CD14-positive monocyte (primary cell): ENCODE results near the gene SPEF2. TPM values are rescaled to one million over a fixed set of nuclear protein-coding genes. Genes with fewer than 3 reads are reported as not detected.

Experiments
- DNase-seq, 3 donors: peaks; one replicate each; pipeline ENCODE4 v3.0.0-alpha.2; 2011 to 2022
- H2AFZ ChIP-seq: 2 replicates; pipeline ENCODE4 v1.6.0; 2012; ENCODE audit warnings: mild to moderate bottlenecking, low read depth, low read length, inconsistent platforms; ENCODE audit not compliant: insufficient read depth, poor library complexity, severe bottlenecking
- H3K27ac ChIP-seq, 2 donors: 1 replicate in 1 of 2; 2 replicates in 1 of 2; pipeline ENCODE4 v1.5.1; 2012 to 2013; ENCODE audit warnings: low read length in 2 of 2, control low read depth in 1 of 2, inconsistent platforms in 1 of 2, low read depth in 1 of 2, mild to moderate bottlenecking in 1 of 2
- H3K27me3 ChIP-seq, 2 donors: one replicate each; pipeline versions ENCODE4 v1.6.0 to v1.6.1; 2011 to 2013; ENCODE audit warnings: low read length in 2 of 2; ENCODE audit not compliant: control insufficient read depth in 2 of 2, insufficient read depth in 2 of 2
- H3K36me3 ChIP-seq, 2 donors: replicated peaks in 1 of 2; 1 replicate in 1 of 2; 2 replicates in 1 of 2; pipeline versions ENCODE4 v1.5.1 to v1.6.1; 2012 to 2013; ENCODE audit warnings: low read length in 2 of 2, control low read depth in 1 of 2, inconsistent platforms in 1 of 2, mild to moderate bottlenecking in 1 of 2; ENCODE audit not compliant: insufficient read depth in 2 of 2, control insufficient read depth in 1 of 2
- H3K4me1 ChIP-seq, 2 donors: 1 replicate in 1 of 2; 2 replicates in 1 of 2; pipeline versions ENCODE4 v1.5.1 to v1.6.1; 2012 to 2013; ENCODE audit warnings: low read length in 2 of 2, control low read depth in 1 of 2, inconsistent platforms in 1 of 2, mild to moderate bottlenecking in 1 of 2, moderate library complexity in 1 of 2; ENCODE audit not compliant: insufficient read depth in 2 of 2, control insufficient read depth in 1 of 2
- H3K4me2 ChIP-seq: replicated peaks from 2 replicates; pipeline ENCODE3; 2012; ENCODE audit warnings: low read length, moderate library complexity, mild to moderate bottlenecking; ENCODE audit not compliant: poor library complexity, severe bottlenecking; ENCODE audit errors: extremely low read depth
- H3K4me3 ChIP-seq, 3 experiments: fragments of 200-600 bp in 1 of 3; sonication (generic) in 1 of 3; replicated peaks in 1 of 3; 1 replicate in 2 of 3; 2 replicates in 1 of 3; pipeline ENCODE4 v1.5.1; 2011 to 2013; ENCODE audit warnings: low read length in 3 of 3, mild to moderate bottlenecking in 3 of 3, control low read depth in 2 of 3, low read depth in 2 of 3, inconsistent platforms in 1 of 3, moderate library complexity in 1 of 3
- H3K79me2 ChIP-seq: 2 replicates; pipeline ENCODE4 v1.6.0; 2012; ENCODE audit warnings: mild to moderate bottlenecking, control low read depth, inconsistent platforms, low read length, moderate library complexity; ENCODE audit not compliant: insufficient read depth
- H3K9ac ChIP-seq: 2 replicates; pipeline ENCODE4 v1.6.0; 2017; ENCODE audit warnings: low read length, mild to moderate bottlenecking; ENCODE audit not compliant: insufficient read depth, poor library complexity, severe bottlenecking
- H3K9me3 ChIP-seq, 2 donors: replicated peaks in 1 of 2; 1 replicate in 1 of 2; 2 replicates in 1 of 2; pipeline versions ENCODE4 v1.5.1 to v1.6.1; 2012 to 2013; ENCODE audit warnings: low read length in 2 of 2, control low read depth in 1 of 2; ENCODE audit not compliant: control insufficient read depth in 1 of 2, insufficient read depth in 1 of 2
- H4K20me1 ChIP-seq: 2 replicates; pipeline ENCODE4 v1.6.0; 2012; ENCODE audit warnings: mild to moderate bottlenecking, low read length, control low read depth, moderate library complexity; ENCODE audit not compliant: insufficient read depth
- H3K27ac Mint-ChIP-seq, 7 donors: one replicate each; pipeline ENCODE4 v1.8.0; 2020; ENCODE audit warnings: mild to moderate bottlenecking in 7 of 7, mixed read lengths in 7 of 7, moderate library complexity in 6 of 7, inconsistent platforms in 2 of 7
- H3K27me3 Mint-ChIP-seq, 3 donors: one replicate each; pipeline ENCODE4 v1.8.0; 2021 to 2022; ENCODE audit warnings: low read depth in 3 of 3, mild to moderate bottlenecking in 3 of 3, mixed read lengths in 3 of 3, moderate library complexity in 3 of 3, inconsistent platforms in 1 of 3
- H3K36me3 Mint-ChIP-seq, 2 donors: one replicate each; pipeline ENCODE4 v1.8.0; 2020; ENCODE audit warnings: mixed read lengths in 2 of 2, inconsistent platforms in 1 of 2, mild to moderate bottlenecking in 1 of 2
- H3K4me1 Mint-ChIP-seq: one replicate; pipeline ENCODE4 v1.8.0; 2020; ENCODE audit warnings: mild to moderate bottlenecking, mixed read lengths
- H3K4me3 Mint-ChIP-seq, 2 donors: one replicate each; pipeline ENCODE4 v1.8.0; 2020; ENCODE audit warnings: mild to moderate bottlenecking in 2 of 2, mixed read lengths in 2 of 2, moderate library complexity in 1 of 2
- H3K9me3 Mint-ChIP-seq, 7 donors: one replicate each; pipeline ENCODE4 v1.8.0; 2020 to 2022; ENCODE audit warnings: mixed read lengths in 7 of 7, mild to moderate bottlenecking in 6 of 7, moderate library complexity in 6 of 7, inconsistent platforms in 2 of 7
- WGBS: methylation state at CpG from one replicate; pipeline ENCODE4 v1.1.5; 2013; ENCODE audit warnings: missing lambda C conversion rate; ENCODE audit not compliant: insufficient coverage; 5-methylcytosine and 5-hydroxymethylcytosine counted together
- intact Hi-C, 2 donors: fragments of 100-400 bp; cut with micrococcal nuclease; formaldehyde crosslinking; loops; one replicate each; pipeline versions ENCODE4 v1.15.0 to v1.15.1; 2023
- polyA plus RNA-seq, 3 donors: library from polyadenylated mRNA; depleted of rRNA in 1 of 3; unstranded in 2 of 3; stranded (reverse) in 1 of 3; fragments of 300-500 nt in 2 of 3; fragments of >200 nt in 1 of 3; fragmentation: Illumina TruSeq in 2 of 3; gene quantifications; 1 replicate in 2 of 3; 2 replicates in 1 of 3; pipeline ENCODE4 v1.2.3, GENCODE V29; 2012 to 2021
- TF ChIP-seq, protein P1 (sequence below): fragments of 200-600 bp; IDR thresholded peaks from one replicate; pipeline ENCODE4 v1.8.0; 2022; ENCODE audit warnings: antibody characterized with exemption, mild to moderate bottlenecking

The SPEF2 gene
- polyA plus RNA-seq, 3 donors, result 0.46 to 0.96 (median 0.48) TPM

- Mint-ChIP-seq H3K36me3 (peaks cover 6 to 14% of the 10 kb centered on the region in 2 donors), H3K4me3 (no peak overlapping the region), H3K27ac (peak overlapping the region in 1 of 7 donors; percentile 21), H3K4me1 (no peaks in the 10 kb centered on the region), H3K27me3 (no peaks in the 10 kb centered on the region), H3K9me3 (peaks cover 0 to 2% (median 0%) of the 10 kb centered on the region in 7 donors)
- intact Hi-C loops, result no loop called here
- Histone ChIP-seq H3K9me3 (no peaks in the 10 kb centered on the region), H3K4me1 (no peaks in the 10 kb centered on the region), H3K36me3 (no peaks in the 10 kb centered on the region), H2AFZ (no peak overlapping the region), H3K79me2 (no peaks in the 10 kb centered on the region), H3K27ac (no peak overlapping the region), H3K27me3 (no peaks in the 10 kb centered on the region), H3K9ac (no peak overlapping the region), H4K20me1 (no peaks in the 10 kb centered on the region), H3K4me2 (no peak overlapping the region), H3K4me3 (no peak overlapping the region)
- TF ChIP-seq, protein P1, sequence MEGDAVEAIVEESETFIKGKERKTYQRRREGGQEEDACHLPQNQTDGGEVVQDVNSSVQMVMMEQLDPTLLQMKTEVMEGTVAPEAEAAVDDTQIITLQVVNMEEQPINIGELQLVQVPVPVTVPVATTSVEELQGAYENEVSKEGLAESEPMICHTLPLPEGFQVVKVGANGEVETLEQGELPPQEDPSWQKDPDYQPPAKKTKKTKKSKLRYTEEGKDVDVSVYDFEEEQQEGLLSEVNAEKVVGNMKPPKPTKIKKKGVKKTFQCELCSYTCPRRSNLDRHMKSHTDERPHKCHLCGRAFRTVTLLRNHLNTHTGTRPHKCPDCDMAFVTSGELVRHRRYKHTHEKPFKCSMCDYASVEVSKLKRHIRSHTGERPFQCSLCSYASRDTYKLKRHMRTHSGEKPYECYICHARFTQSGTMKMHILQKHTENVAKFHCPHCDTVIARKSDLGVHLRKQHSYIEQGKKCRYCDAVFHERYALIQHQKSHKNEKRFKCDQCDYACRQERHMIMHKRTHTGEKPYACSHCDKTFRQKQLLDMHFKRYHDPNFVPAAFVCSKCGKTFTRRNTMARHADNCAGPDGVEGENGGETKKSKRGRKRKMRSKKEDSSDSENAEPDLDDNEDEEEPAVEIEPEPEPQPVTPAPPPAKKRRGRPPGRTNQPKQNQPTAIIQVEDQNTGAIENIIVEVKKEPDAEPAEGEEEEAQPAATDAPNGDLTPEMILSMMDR, result no peak
- DNase-seq, result no peak
- 92% methylated on average over 2 of the region's 3 CpGs for WGBS
Measured at GRCh38 chr5:35678661-35679060, 61.0 kb downstream of the SPEF2 start.

DNA sequence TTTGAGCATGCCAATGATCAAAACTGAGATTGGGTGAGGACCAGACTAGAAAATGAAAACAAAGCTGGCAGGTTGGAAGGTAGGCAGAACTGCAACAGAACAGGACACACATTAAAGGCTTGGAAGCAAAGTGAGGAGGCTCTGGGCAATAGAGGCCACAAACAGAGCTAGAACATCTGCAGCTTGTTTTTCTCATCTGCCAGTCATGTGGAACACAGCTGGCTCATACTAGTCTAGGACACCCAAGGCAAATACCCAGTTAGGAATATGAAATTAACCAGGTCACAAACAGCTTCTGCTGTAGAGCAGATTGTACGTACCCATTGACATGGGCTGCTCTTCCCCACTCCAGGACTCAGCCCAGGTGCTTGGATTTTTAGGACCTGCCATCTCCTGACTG, 61.7 kb downstream of the SPEF2 start:
- H3K4me1 Mint-ChIP-seq, result no peaks in the 10 kb centered on the region
- H3K4me3 Mint-ChIP-seq, result no peak overlapping the region
- H3K9ac ChIP-seq, result no peak overlapping the region
- H4K20me1 ChIP-seq, result no peaks in the 10 kb centered on the region
- DNase-seq, result no peak
- no peaks in the 10 kb centered on the region for H3K36me3 ChIP-seq
- no peaks in the 10 kb centered on the region for H3K4me1 ChIP-seq
- no peak overlapping the region for H3K4me3 ChIP-seq
- no peaks in the 10 kb centered on the region for H3K27me3 ChIP-seq
- WGBS, result 88% methylated on average over 1 of the region's 1 CpG
- no peaks in the 10 kb centered on the region for H3K79me2 ChIP-seq
- H3K27ac ChIP-seq, result no peak overlapping the region
- no peak overlapping the region for H2AFZ ChIP-seq
- peaks cover 6 to 11% of the 10 kb centered on the region in 2 donors for H3K36me3 Mint-ChIP-seq
- H3K9me3 Mint-ChIP-seq, result peaks cover 0 to 2% (median 0%) of the 10 kb centered on the region in 7 donors
- H3K27me3 Mint-ChIP-seq, result no peaks in the 10 kb centered on the region
- H3K27ac Mint-ChIP-seq, result no peak overlapping the region
- no peaks in the 10 kb centered on the region for H3K9me3 ChIP-seq
- intact Hi-C loops, result no loop called here
- no peak overlapping the region for H3K4me2 ChIP-seq
- TF ChIP-seq, protein P1, result no peak
